Iris pigment epithelial cell (primary cell): Measurements from ENCODE around the gene EGFLAM.

Source experiments
- DNase-seq: peaks from one replicate; pipeline ENCODE4 v3.0.0-alpha.2; 2011; ENCODE audit warnings: low read depth

The EGFLAM gene

DNA sequence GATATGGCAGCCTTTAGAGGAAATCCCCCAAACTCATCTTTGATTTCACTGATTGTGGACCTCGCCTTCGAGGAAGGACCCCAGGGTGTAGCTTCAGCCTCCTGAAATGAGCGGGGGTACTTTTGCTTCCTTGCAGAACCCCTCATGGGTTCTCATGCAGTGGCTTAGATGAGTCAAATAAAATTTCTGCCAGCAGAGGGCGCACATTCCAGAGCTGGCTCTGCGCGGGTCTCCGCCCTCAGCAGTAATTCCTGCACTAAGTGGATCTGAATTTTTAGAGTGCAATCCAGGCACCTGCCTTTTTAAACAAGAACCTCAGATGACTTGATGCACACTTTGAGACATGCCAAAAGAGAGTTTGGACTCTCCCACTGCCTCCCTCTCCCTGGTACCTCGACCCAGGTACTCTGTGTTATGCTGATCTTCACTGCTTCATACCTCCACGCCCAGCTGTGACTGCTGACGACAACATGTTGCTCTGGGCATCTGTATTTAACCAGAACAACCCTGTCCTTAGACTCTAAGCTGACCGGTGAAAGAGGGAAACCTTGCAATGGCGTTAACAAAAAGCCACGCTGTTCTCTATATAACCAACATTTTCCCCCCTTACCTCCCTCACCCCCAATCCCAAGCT, 7.3 kb downstream of the EGFLAM start:
- DNase-seq, result peak; percentile 48

DNA sequence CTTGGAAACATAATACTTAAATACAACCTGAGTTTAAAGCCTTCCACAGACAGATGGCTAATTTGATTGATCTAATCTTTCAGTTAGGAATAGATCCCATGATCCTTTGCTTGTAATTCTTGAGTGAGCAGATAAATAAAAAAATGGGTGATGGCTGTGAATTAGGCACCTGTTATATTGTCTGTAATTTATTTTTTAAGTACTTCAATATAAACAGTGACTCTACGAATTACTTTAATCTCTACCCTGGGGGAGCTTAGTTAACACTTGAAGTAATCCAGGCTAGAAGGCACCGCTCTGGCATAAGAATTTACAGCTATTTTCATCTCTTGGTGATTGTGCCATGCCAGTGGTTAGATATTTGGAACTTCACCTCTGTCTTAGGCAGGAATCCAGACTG, 9.0 kb downstream of the EGFLAM start:
- DNase-seq, result no peak

DNA sequence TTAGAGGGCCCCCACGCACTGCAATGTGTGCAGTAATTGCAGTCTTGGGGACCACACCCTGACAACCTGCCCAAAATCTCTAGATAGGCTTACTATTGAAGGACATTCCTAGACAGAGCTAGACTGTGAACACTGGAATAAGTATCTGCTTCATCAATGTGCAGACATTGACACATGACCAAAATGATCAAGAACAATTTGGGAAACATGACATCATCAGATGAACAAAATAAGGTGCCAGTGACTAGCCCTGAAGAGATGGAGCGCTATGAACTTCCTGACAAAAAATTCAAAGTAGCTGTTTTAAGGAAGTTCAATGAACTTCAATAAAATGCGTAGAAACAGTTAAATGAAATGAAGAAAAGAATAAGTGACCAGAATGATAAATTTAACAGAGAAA, 15.3 kb downstream of the EGFLAM start:
- DNase-seq, result no peak

DNA sequence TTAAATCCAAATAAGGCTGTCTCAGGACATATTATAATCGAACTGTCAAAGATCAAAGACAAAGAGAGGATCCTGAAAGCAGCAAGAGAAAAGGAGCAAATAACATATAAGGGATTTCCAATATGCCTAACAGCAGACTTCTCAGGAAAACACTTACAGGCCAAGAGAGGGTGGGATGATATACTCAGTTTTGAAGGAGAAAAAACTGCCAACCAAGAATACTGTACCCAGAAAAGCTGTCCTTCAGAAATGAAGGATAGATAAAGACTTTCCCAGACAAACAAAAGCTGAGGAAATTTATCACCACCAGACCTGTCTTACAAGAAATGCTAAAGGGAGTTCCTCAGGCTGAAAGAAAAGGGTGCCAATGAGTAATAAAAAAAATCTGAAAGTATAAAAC, 16.0 kb downstream of the EGFLAM start:
- DNase-seq, result no peak

DNA sequence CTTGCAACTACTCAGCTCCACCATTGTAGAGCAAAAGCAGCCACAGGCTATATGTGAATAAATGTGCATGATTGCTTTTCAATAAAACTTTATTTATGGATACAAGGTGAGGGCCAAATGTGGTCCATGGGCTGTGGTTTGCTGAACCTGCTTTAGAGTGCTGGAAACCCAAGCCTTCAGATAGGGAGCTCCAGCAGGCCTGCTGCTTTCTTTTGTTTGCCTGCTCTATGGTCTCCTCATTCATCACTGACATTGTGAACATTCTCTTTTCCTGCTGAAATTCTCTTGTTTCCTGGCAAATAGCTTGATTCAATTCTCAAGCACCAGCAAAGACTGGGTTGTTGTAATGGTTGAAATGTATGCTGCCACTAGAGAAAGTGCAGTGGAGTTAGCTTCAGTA, 26.0 kb downstream of the EGFLAM start:
- no peak for DNase-seq

DNA sequence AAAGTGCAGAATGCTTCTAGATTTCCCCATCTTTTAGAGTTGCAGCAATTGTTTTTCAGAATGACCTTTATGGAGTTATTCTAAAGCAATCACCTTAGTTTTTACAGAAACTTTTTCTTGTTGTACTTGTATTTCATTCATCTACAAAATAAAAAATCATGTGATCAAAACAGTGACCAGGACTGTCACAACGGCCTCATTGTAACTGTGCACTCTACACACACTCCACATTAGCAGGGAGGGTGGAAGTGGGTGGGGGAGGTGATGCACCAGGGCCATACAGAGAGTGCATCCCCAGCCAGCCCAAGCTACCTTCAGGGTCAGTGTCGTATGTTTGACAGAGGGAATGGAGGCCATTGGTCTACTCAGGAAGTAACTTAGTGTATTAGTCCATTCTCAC, 26.9 kb downstream of the EGFLAM start:
- DNase-seq, result no peak

DNA sequence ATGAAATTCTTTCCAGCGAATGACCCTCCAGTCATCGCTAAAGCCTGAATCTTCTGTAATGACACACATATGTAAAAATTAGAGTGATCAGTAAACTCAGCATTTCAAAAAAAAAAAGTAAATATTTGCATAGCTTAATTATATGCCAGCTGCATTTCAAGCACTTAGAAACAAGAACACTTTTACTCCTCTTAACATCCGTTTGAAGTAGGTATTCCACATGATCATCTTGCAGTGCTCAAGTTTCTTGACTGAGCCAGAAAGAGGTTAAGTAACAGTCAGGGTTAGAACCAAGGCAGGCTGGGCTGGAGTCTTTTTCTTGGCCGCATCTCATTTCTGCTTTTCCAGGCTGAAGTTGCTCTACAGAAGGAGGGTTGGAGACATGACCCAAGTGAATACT, 27.6 kb downstream of the EGFLAM start:
- DNase-seq, result no peak

DNA sequence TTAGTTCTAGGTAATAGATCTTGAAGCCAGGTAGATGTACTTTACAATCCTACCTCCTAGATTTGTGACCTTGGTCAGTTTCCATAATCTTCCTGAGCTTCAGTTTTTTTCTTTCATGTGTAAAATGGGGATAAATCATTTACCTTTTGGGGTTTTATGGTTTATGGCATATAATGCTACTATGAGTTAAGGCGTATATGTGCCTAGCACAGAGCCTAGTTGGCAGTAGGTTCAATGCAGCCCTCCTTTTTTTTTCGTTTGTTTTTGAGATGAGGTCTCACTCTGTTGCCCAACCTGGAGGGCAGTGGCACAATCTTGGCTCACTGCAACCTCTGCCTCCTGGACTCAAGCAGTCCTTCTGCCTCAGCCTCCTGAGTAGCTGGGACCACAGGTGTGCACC, 28.8 kb downstream of the EGFLAM start:
- DNase-seq, result no peak

DNA sequence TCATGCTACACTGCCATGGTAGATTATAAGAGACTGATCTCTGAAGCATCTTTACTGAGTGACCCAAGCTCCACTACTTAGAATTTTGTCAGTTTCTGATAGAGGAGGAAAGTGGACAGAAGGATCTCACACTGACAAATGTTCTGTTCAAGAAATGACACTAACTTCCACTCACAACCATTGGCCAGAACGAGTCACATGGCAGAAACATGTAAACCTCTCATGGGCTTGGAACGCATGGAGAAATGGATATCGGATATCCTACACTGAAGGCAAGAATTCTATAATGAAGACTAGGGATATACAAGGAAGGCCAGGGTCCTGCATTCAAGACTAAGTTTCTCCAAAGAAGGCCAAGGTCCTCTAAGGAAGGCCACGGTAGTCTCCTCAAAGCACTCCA, 31.1 kb downstream of the EGFLAM start:
- no peak for DNase-seq

DNA sequence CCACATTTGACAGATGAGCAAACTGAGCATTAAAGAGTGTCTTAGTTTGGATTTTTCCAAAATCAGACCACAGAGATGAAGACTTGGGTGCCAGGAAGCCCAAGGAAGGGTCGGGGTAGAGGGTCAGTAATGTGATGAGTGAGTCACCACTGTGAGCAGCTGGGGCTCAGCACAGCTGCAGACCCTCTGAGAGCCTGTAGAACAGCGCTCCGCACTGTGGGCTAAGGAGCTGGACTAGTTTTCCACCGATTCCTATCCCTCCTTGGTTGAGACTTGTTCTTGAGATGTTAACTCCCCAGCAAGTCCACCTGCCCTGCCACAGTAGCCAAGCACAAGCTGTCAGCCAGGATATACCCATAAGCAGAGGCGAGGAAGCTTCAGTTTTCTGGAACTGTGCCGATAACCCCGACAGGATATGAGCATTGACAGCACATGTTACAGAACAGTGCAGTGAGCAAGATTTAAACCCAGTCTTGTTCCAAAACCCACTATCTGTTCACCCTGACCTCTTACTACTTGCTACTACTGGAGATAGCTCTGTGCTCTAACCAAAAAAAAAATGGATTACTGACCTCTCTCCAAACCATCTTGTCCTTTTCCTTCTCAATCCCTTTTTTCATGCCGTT, 31.8 kb downstream of the EGFLAM start:
- DNase-seq, result no peak

DNA sequence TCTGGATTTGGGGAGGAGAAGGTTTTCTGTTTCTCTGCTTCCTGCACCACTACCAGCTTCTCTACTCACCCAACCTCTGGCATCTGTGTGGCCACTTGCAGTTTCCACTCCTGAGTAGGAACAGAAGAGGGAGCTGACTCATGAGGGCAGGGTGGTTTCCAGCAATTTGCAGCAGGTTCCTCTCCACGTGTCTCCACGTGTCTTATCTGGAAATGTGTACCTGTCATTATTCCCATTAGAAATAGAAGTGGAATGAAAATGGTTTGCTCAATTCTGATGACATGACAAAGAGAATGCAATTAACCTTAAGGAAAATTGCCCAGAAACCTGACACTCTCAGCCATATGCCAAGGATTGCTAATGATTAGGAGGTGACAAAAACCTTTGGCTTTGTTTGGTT, 33.0 kb downstream of the EGFLAM start:
- peak; percentile 1 for DNase-seq

DNA sequence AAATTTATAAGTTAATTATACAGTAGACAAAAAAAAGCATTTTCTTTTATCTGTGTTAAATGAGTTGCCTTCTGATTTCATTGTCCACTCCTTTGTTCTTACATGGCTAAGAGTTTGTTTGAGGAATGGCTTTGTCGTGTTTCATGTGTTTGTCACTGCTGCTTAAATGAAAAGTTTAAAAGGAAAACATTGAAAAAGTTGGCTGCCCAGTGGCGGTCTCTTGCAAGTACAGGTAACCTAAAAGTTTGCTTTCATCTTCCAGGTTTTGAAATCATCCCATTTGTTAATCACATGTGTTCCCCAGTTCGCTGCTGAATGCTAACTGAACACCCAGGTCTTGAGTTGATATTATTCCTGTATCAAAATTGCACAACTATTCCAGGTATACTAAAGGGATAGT, 33.9 kb downstream of the EGFLAM start:
- DNase-seq, result no peak

DNA sequence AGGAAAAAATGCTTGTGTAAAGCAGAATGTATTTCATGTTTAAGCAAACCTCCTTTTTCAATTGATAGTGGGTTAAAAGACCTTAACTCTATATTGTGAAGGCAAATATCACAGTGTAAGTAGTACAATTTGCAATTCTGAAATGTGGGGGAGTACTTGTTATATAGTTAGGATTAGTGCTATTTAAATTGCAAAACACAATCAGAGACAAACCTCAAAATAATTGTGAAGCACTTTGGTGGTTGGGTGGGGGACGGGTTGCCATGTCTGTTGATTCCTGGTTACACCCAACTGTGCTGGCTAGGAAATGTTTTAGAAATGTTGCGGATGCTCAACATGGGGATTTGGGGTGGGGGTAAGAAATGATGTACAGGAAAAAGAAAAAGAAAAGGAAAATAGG, 37.4 kb downstream of the EGFLAM start:
- no peak for DNase-seq

DNA sequence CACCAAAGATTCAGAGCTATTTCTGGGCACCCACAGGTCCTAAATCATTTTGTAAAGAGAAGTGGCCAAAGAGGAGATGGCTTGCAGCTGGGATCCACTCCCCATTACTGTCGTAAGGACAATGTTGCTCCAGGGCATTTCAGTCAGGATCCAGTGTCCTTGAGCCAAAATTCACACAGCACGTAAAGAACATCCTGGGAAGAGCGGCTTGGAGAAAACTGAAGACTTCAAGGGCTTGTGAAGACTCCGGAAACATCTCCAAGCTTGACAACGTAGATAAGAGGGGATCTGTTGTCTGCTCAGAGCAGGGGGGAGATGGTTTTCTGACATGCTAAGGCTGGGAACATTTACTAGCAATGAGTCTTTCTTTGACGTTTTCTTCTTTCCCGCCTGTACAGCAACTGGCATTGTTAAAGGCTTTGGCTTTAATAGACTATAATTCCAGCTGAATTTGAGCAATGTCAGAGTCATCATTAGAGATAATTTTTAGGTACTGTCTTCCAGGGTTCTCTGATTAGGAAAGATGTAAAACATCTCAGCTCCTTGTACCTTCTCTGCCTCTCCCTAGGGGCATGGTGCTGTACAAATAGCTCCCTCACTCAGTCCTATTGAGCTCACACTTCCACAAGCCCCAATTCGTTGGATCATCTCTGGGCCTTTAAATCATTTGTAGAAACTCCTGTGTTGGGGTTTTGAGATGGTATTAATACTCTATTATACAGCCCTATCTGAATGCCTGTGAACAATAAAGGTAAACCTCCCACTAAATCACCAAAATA, 39.7 kb downstream of the EGFLAM start:
- no peak for DNase-seq

DNA sequence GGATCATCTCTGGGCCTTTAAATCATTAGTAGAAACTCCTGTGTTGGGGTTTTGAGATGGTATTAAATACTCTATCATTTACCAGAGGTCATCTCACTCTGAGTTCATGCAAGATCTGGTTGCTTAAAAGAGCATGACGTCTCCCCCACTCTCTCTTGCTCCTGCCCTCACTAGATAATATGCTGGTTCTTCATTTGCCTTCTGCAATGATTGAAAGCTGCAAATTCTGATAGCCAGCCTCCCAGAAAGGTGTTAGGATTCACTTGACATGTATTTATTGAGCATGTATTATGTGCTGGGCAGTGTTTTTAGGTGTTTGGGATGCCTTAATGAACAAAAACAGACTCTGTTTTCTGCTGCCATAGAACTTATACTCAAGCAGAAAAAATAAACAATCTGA, 41.2 kb downstream of the EGFLAM start:
- no peak for DNase-seq

DNA sequence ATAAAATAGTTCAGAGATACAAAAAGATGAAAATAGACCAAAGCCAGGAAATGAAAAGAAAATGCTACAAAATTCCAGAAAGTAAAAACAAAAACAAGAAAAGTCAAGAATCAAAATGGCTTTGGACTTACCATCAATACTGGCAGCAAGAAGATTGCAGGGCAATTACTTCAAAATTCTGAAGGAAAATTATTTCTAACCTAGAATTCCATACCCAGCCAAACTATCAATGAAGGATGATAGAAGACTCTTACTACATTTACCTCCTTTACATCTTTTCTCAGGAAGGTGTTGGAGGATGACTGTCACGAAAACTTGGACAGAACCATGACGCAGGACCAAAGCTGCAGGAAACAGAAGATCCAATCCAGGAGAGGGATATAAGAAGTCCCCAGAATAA, 46.8 kb downstream of the EGFLAM start:
- no peak for DNase-seq

DNA sequence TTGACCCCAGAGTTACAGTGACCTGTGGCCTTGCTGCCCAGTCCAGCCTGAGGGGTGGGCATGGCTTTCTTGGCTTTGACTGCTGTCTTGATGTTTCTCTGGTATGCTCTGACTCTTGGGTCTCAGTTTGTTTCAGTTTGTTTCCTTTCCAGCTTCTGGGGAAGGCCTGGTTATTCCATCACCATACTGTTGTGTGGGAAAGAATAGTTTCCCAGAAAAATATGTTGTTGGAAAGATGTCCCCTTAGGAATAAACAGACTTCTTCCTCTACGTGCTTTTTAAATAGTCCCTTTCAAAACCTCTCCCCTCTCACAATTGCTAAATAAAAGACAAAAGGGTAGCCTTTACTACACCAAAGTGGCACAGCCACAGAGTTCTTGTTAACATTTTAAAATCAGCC, 49.5 kb downstream of the EGFLAM start:
- no peak for DNase-seq

DNA sequence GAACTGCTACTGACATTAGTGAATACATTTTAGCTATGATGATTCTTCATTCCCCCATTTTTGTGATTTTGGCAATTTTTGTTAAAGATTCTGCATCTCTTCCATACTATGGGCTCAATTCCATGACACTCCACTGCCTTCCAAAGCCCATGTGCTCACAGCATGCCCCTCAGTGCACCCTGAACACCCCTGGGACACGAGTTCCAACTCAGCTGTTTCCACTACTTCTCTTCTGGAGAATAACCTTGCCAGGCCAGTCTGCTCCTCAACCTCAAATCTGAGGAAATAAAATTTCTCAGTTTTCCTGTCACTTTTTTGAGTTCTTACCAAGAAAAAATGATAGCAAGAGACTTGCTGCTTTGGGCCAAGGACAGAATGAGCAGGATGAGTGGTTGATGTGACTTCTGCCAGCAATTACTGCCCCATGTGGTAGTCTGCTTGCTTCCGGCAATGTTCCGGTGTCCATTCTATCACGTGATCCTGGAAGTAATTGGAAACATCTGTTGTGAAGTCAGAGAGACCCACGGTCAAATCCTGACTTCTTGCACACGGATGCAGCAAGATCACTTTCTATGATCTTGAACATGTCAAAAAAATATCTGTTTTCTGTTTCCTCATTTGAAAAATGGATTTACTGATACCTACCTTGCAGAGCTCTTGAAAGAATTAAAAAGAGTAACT, 58.3 kb downstream of the EGFLAM start:
- DNase-seq, result peak; percentile 49

DNA sequence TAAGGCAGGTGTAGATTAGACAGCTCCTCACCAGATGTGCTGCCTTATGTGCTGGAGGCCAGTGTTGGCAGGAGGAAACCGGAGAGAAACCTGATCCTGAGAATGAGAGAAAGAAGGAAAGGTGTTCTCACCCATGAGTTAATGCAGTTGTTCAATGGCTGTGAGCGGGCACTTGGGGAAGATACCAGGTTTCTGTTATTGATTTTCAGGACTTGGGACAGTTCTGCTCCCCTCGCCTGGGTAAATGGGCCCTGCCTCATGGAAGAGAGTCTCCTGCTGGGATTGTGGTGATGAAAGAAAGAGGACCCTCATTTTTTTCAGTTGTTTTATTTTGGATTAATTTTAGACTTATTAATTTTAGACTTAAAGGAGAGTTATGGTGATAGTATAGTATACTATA, 59.5 kb downstream of the EGFLAM start:
- no peak for DNase-seq

DNA sequence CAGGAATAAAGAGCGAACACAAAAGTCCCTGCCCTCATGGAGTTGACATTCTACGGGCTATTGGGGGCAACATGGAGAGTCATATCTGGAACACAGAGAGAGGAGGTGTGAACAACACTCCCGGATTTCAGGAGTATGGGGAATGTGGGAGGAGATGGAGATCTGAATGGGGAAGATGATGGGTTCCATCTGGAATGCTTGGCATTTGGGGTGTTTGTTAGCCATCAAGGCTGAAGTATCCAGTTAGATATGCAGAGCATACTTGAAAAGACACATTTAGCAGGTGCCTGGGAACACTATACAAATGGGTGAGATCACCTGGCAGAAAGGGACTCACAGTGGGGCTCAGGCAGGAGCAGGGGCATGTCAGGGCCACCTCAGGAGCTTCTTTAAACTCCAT, 61.1 kb downstream of the EGFLAM start:
- DNase-seq, result no peak

DNA sequence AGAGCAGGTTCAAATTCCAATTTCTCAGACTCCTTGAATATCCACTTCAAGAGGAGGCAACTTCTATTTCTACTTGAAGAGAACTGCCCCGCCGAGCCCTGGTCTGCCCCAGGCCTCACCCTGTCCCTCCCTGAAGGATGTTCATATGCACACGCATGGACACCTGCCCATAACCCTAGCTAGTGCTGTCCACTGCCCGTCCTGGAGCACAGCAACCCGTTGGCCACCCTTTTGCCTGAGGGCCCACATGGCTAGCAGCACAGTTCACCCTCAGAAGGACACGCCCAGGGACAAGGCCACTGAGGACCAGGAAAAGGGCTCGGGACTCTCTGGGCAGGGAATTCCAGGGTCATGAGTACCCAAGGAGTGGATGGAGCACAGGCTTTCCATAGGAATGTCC, 63.6 kb downstream of the EGFLAM start:
- no peak for DNase-seq

DNA sequence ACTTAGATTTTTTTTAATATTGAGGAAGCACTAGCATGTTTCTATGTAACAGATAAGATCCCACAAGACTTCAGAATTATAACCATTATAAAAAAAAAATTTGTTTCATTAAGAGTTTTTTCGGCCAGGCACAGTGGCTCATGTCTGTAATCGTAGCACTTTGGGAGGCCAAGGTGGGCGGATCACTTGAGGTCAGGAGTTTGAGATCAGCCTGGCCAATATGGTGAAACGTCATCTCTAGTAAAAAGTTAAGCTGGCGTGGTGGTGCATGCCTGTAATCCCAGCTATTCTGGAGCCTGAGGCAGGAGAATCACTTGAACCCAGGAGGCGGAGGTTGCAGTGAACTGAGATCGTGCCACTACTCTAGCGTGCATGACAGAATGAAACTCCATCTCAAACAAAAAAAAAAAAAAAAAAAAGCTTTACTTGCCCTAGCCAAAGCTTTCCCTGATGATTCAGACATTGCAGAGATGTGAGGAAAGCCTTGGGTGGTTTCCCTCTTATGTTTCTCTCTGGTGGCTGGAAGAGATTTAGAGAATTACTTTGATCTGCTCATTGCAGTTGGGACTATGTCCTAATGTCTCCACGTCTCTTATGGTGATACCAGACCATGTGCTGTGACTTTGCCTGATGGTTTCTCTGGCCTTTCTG, 65.4 kb downstream of the EGFLAM start:
- peak; percentile 67 for DNase-seq
